H1 (cell line): ENCODE data around the gene EMP2. TPM values are rescaled to one million over a fixed set of nuclear protein-coding genes. Genes with fewer than 3 reads are reported as not detected.

Experiments
- CTCF ChIA-PET: fragments of 300-600 bp; sonication (Branson Sonifier 250); formaldehyde crosslinking; loops from one replicate; lab custom pipeline; 2021; ENCODE audit not compliant: partially characterized antibody; lab: Charles Lee
- POLR2A ChIA-PET: fragments of 300-600 bp; sonication (Branson Sonifier 250); formaldehyde crosslinking; loops from one replicate; lab custom pipeline; 2021; ENCODE audit warnings: inconsistent platforms; ENCODE audit not compliant: partially characterized antibody; lab: Charles Lee
- DNase-seq, 2 experiments: peaks; one replicate each; pipeline versions ENCODE4 v3.0.0 to v3.0.0-alpha.2; 2010 to 2022; ENCODE audit warnings: low spot score in 2 of 2, low read depth in 1 of 2, mixed read lengths in 1 of 2
- FAIRE-seq: peaks from 2 replicates; lab custom pipeline; 2011; peaks lifted over from hg19 to GRCh38; lab: Jason Lieb, UNC
- H2AFZ ChIP-seq: 2 replicates; pipeline ENCODE4 v1.8.1; 2012; ENCODE audit warnings: low read length, inconsistent platforms
- H2AK5ac ChIP-seq: 2 replicates; pipeline ENCODE4 v1.6.1; 2013; ENCODE audit warnings: low read depth, low read length
- H2BK120ac ChIP-seq: replicated peaks from 2 replicates; pipeline ENCODE3; 2013; ENCODE audit warnings: low read depth, low read length, inconsistent platforms
- H2BK12ac ChIP-seq: 2 replicates; pipeline ENCODE4 v1.6.1; 2013; ENCODE audit warnings: low read depth, low read length
- H2BK15ac ChIP-seq: 2 replicates; pipeline ENCODE4 v1.6.1; 2013; ENCODE audit warnings: low read length
- H2BK20ac ChIP-seq: 2 replicates; pipeline ENCODE4 v1.6.1; 2013; ENCODE audit warnings: low read length
- H2BK5ac ChIP-seq: 2 replicates; pipeline ENCODE4 v1.6.1; 2013; ENCODE audit warnings: low read depth, low read length
- H3K14ac ChIP-seq: 2 replicates; pipeline ENCODE4 v1.6.1; 2013; ENCODE audit warnings: inconsistent platforms; ENCODE audit not compliant: insufficient read length
- H3K18ac ChIP-seq: 2 replicates; pipeline ENCODE4 v1.6.1; 2013; ENCODE audit warnings: low read length; ENCODE audit errors: extremely low read depth
- H3K23ac ChIP-seq: 2 replicates; pipeline ENCODE4 v1.6.1; 2013; ENCODE audit warnings: inconsistent platforms; ENCODE audit not compliant: insufficient read length
- H3K23me2 ChIP-seq: 2 replicates; pipeline ENCODE4 v1.6.1; 2013; ENCODE audit warnings: low read depth, low read length
- H3K27ac ChIP-seq: 2 replicates; pipeline ENCODE4 v1.6.1; 2011; ENCODE audit warnings: low read depth, low read length, inconsistent platforms
- H3K27me3 ChIP-seq, 4 experiments: replicated peaks in 1 of 4; 1 replicate in 1 of 4; 2 replicates in 3 of 4; pipeline versions ENCODE4 v1.6.1 to v1.8.1; 2011 to 2013; ENCODE audit warnings: low read length in 3 of 4, mild to moderate bottlenecking in 3 of 4, inconsistent platforms in 2 of 4, mixed read lengths in 2 of 4, moderate library complexity in 1 of 4; ENCODE audit not compliant: control insufficient read depth in 3 of 4, insufficient read depth in 3 of 4; ENCODE audit errors: extremely low read depth in 1 of 4
- H3K36me3 ChIP-seq, 4 experiments: 2 replicates each; pipeline versions ENCODE4 v1.6.1 to v1.8.1; 2011 to 2013; ENCODE audit warnings: mild to moderate bottlenecking in 4 of 4, low read length in 3 of 4, moderate library complexity in 2 of 4, control low read depth in 1 of 4, inconsistent platforms in 1 of 4; ENCODE audit not compliant: insufficient read depth in 4 of 4, control insufficient read depth in 2 of 4
- H3K4ac ChIP-seq: replicated peaks from 2 replicates; pipeline ENCODE3; 2013; ENCODE audit warnings: low read length, low read depth, mixed read lengths, inconsistent platforms; ENCODE audit not compliant: insufficient read length
- H3K4me1 ChIP-seq, 4 experiments: replicated peaks in 1 of 4; 1 replicate in 1 of 4; 2 replicates in 3 of 4; pipeline versions ENCODE4 v1.6.1 to v1.8.1; 2011 to 2013; ENCODE audit warnings: low read length in 3 of 4, inconsistent platforms in 2 of 4, mixed read lengths in 1 of 4; ENCODE audit not compliant: insufficient read depth in 4 of 4, control insufficient read depth in 3 of 4
- H3K4me2 ChIP-seq, 2 experiments: 2 replicates each; pipeline versions ENCODE4 v1.6.1 to v1.8.1; 2011 to 2013; ENCODE audit warnings: low read depth in 2 of 2, low read length in 2 of 2, control low read depth in 1 of 2, inconsistent platforms in 1 of 2, mild to moderate bottlenecking in 1 of 2; ENCODE audit not compliant: insufficient read depth in 1 of 2
- H3K4me3 ChIP-seq, 4 experiments: fragments of 200-600, 300-600 bp in 1 of 4; sonication (generic), shearing (Covaris generic), sonication (Bioruptor Twin) in 1 of 4; 2 replicates each; pipeline versions ENCODE4 v1.5.1 to v1.8.1; 2011 to 2016; ENCODE audit warnings: low read length in 4 of 4, low read depth in 3 of 4, control low read depth in 2 of 4, inconsistent platforms in 2 of 4, mild to moderate bottlenecking in 2 of 4, mixed read lengths in 1 of 4, moderate library complexity in 1 of 4; ENCODE audit not compliant: insufficient read depth in 2 of 4; ENCODE audit errors: extremely low read depth in 1 of 4
- H3K56ac ChIP-seq: replicated peaks from 2 replicates; pipeline ENCODE3; 2013; ENCODE audit warnings: low read depth, mild to moderate bottlenecking, mixed read lengths, low read length, inconsistent platforms; ENCODE audit not compliant: insufficient read length
- H3K79me1 ChIP-seq: 2 replicates; pipeline ENCODE4 v1.6.1; 2013; ENCODE audit warnings: low read depth, low read length, control low read depth
- H3K79me2 ChIP-seq, 2 experiments: 2 replicates each; pipeline versions ENCODE4 v1.6.1 to v1.8.1; 2012 to 2013; ENCODE audit warnings: low read length in 2 of 2, mild to moderate bottlenecking in 2 of 2, inconsistent platforms in 1 of 2; ENCODE audit not compliant: insufficient read depth in 2 of 2, control insufficient read depth in 1 of 2
- H3K9ac ChIP-seq, 4 experiments: replicated peaks in 1 of 4; 1 replicate in 1 of 4; 2 replicates in 3 of 4; pipeline versions ENCODE4 v1.6.1 to v1.8.1; 2011 to 2013; ENCODE audit warnings: low read depth in 3 of 4, low read length in 3 of 4, control low read depth in 2 of 4, mild to moderate bottlenecking in 2 of 4, moderate library complexity in 2 of 4, inconsistent platforms in 1 of 4; ENCODE audit errors: extremely low read depth in 1 of 4
- H3K9me3 ChIP-seq, 2 experiments: 2 replicates each; pipeline versions ENCODE4 v1.6.1 to v1.8.1; 2012 to 2013; ENCODE audit warnings: mild to moderate bottlenecking in 2 of 2, moderate library complexity in 2 of 2, control low read depth in 1 of 2, inconsistent platforms in 1 of 2, low read depth in 1 of 2, low read length in 1 of 2, mixed read lengths in 1 of 2; ENCODE audit not compliant: insufficient read depth in 2 of 2
- H4K20me1 ChIP-seq, 2 experiments: replicated peaks in 1 of 2; 2 replicates each; pipeline versions ENCODE3 to v1.8.1; 2011 to 2013; ENCODE audit warnings: inconsistent platforms in 2 of 2, low read length in 2 of 2, mild to moderate bottlenecking in 1 of 2; ENCODE audit not compliant: insufficient read depth in 2 of 2, control insufficient read depth in 1 of 2
- H4K5ac ChIP-seq: 2 replicates; pipeline ENCODE4 v1.6.1; 2013; ENCODE audit warnings: low read length, low read depth, mixed read lengths, inconsistent platforms; ENCODE audit not compliant: insufficient read length
- H4K8ac ChIP-seq: 2 replicates; pipeline ENCODE4 v1.8.0; 2013; ENCODE audit warnings: mild to moderate bottlenecking, moderate library complexity, low read length, inconsistent platforms; ENCODE audit not compliant: insufficient read depth; ENCODE audit errors: extremely low read depth
- H4K91ac ChIP-seq: replicated peaks from 2 replicates; pipeline ENCODE3; 2013; ENCODE audit warnings: low read length, mixed read lengths, inconsistent platforms; ENCODE audit not compliant: insufficient read length
- ATF3 ChIP-seq: IDR thresholded peaks from 2 replicates; pipeline ENCODE4 v1.6.1; 2011; ENCODE audit warnings: low read depth, mild to moderate bottlenecking, low read length; ENCODE audit not compliant: insufficient read depth
- CEBPB ChIP-seq: IDR thresholded peaks from 2 replicates; pipeline ENCODE4 v1.6.1; 2012; ENCODE audit warnings: low read depth, low read length
- CHD2 ChIP-seq: IDR thresholded peaks from 2 replicates; pipeline ENCODE4 v1.6.1; 2012; ENCODE audit warnings: low read length, improper control_type of control experiment
- JUN ChIP-seq: IDR thresholded peaks from 2 replicates; pipeline ENCODE4 v1.6.1; 2011; ENCODE audit warnings: low read depth, mild to moderate bottlenecking, improper control_type of control experiment, low read length
- KDM1A ChIP-seq: fragments of 200-600, 300-600 bp; sonication (generic); IDR thresholded peaks from 2 replicates; pipeline ENCODE4 v1.7.1; 2016; ENCODE audit warnings: mild to moderate bottlenecking, low read length, borderline replicate concordance
- MAFK ChIP-seq: IDR thresholded peaks from 2 replicates; pipeline ENCODE4 v1.6.1; 2012; ENCODE audit warnings: low read depth, mild to moderate bottlenecking, improper control_type of control experiment, low read length
- POU5F1 ChIP-seq: IDR thresholded peaks from 2 replicates; pipeline ENCODE4 v1.6.1; 2011; ENCODE audit warnings: low read depth, mild to moderate bottlenecking, low read length, moderate library complexity
- RNF2 ChIP-seq: fragments of 200-900, 300-1000 bp; sonication (generic); IDR thresholded peaks from 2 replicates; pipeline ENCODE4 v1.7.1; 2016; ENCODE audit warnings: borderline replicate concordance, low read depth, mild to moderate bottlenecking, antibody characterized with exemption, low read length; ENCODE audit not compliant: poor library complexity, severe bottlenecking; ENCODE audit errors: missing control alignments
- SIRT6 ChIP-seq: IDR thresholded peaks from one replicate; pipeline ENCODE4 v1.7.1; 2012; ENCODE audit warnings: low read length, inconsistent platforms
- SP1 ChIP-seq: IDR thresholded peaks from 2 replicates; pipeline ENCODE4 v1.6.1; 2011; ENCODE audit warnings: low read depth, low read length
- SP2 ChIP-seq: IDR thresholded peaks from 2 replicates; pipeline ENCODE4 v1.6.1; 2012; ENCODE audit warnings: mild to moderate bottlenecking, low read length, inconsistent platforms
- SRF ChIP-seq: IDR thresholded peaks from 2 replicates; pipeline ENCODE4 v1.6.1; 2011; ENCODE audit warnings: mild to moderate bottlenecking, low read depth, low read length, moderate library complexity
- TAF1 ChIP-seq: IDR thresholded peaks from 2 replicates; pipeline ENCODE4 v1.6.1; 2011; ENCODE audit warnings: mild to moderate bottlenecking, low read depth, low read length
- TBP ChIP-seq: IDR thresholded peaks from 2 replicates; pipeline ENCODE4 v1.6.1; 2011; ENCODE audit warnings: low read depth, low read length, improper control_type of control experiment
- TCF12 ChIP-seq: IDR thresholded peaks from 2 replicates; pipeline ENCODE4 v1.6.1; 2011; ENCODE audit warnings: low read depth, mild to moderate bottlenecking, low read length
- WGBS, 2 experiments: shearing (Covaris generic) in 1 of 2; methylation state at CpG; one replicate each; pipeline versions ENCODE4 v1.1.6 to v1.1.7; 2013 to 2015; ENCODE audit warnings: low lambda C conversion rate in 2 of 2, mixed read lengths in 2 of 2, inconsistent platforms in 1 of 2, low coverage in 1 of 2, missing lambda C conversion rate in 1 of 2; ENCODE audit not compliant: insufficient replicate concordance in 2 of 2, insufficient coverage in 1 of 2, insufficient read length in 1 of 2; ENCODE audit errors: extremely low coverage in 1 of 2, missing lambda C conversion rate in 1 of 2; 5-methylcytosine and 5-hydroxymethylcytosine counted together
- polyA plus RNA-seq, 7 experiments: library from polyadenylated mRNA; depleted of rRNA in 3 of 7; stranded (reverse) in 5 of 7; unstranded in 2 of 7; fragments of >200 nt in 5 of 7; fragments of 200-250 nt in 2 of 7; gene quantifications; 1 replicate in 5 of 7; 2 replicates in 1 of 7; 4 replicates in 1 of 7; pipeline versions ENCODE4 v1.2.1 to v1.2.3, GENCODE V29; 2011 to 2013; ENCODE audit warnings: missing spikeins in 2 of 7, mixed read lengths in 2 of 7
- total RNA-seq: library from RNA; stranded (reverse); fragmentation: NEBNext Ultra II Directional; extraction: Animal tissue kit (Norgen Biotek cat#: 25700); gene quantifications from 2 replicates; pipeline ENCODE4 v1.2.1, GENCODE V29; 2021

The EMP2 gene
- total and polyA plus RNA-seq, 2 of the 8 experiments (the other 6 are each of a cell fraction or from before 2014, with no cell fraction given) = 22.6 to 23.3 TPM

GRCh38 chr16:10607157-10607556 lies 26.8 kb upstream of the EMP2 start:
- Histone ChIP-seq H3K79me1 (no peaks in the 10 kb centered on the region), H2AK5ac (no peak overlapping the region), H3K4me1 (peaks cover 0 to 7% (median 3%) of the 10 kb centered on the region in 4 experiments; a peak in 5 of 7 replicates), H2BK5ac (no peak overlapping the region), H4K5ac (no peak overlapping the region), H2BK12ac (no peak overlapping the region), H2BK120ac (no peak overlapping the region), H3K27ac (no peak overlapping the region), H4K8ac (no peak overlapping the region), H4K20me1 (no peaks in the 10 kb centered on the region), H2BK20ac (no peak overlapping the region), H3K23ac (no peak overlapping the region), H3K36me3 (no peaks in the 10 kb centered on the region; a peak in 1 of 8 replicates), H3K56ac (no peak overlapping the region), H3K27me3 (no peaks in the 10 kb centered on the region), H4K91ac (no peak overlapping the region), H3K79me2 (no peaks in the 10 kb centered on the region), H3K4me2 (no peak overlapping the region), H3K18ac (no peak overlapping the region), H3K14ac (no peak overlapping the region), H2BK15ac (no peak overlapping the region), H3K23me2 (no peaks in the 10 kb centered on the region), H2AFZ (no peak overlapping the region), H3K4me3 (no peak overlapping the region), H3K4ac (no peak overlapping the region), H3K9me3 (no peaks in the 10 kb centered on the region), H3K9ac (no peak overlapping the region)
- POLR2A ChIA-PET = no interaction called here
- CTCF ChIA-PET = interaction anchor here (0.9 to 2.7 kb wide), 4 partner anchors 10 to 131 kb away, joined by 3 to 9 read pairs (median 4); partner anchors contain the start of gene EMP2
- FAIRE-seq (no peak), DNase-seq (no peak)
- WGBS, 2 experiments = 81% methylated on average over 3 of the region's 3 CpGs; no CpG with 5 or more reads in 1 of the 2 experiments
- TF ChIP-seq CHD2 = no peak
- TF ChIP-seq SP2 = no peak
- no peak for TF ChIP-seq KDM1A
- no peak for TF ChIP-seq SP1
- TF ChIP-seq JUN = no peak
- TF ChIP-seq CEBPB = no peak
- no peak for TF ChIP-seq SIRT6
- no peak for TF ChIP-seq POU5F1
- TF ChIP-seq MAFK = no peak
- no peak for TF ChIP-seq ATF3
- TF ChIP-seq TCF12 = no peak
- no peak for TF ChIP-seq SRF
- TF ChIP-seq TBP = no peak
- no peak for TF ChIP-seq RNF2
- TF ChIP-seq TAF1 = no peak
